Measurements from ENCODE around the gene DENND1C.

DNA sequence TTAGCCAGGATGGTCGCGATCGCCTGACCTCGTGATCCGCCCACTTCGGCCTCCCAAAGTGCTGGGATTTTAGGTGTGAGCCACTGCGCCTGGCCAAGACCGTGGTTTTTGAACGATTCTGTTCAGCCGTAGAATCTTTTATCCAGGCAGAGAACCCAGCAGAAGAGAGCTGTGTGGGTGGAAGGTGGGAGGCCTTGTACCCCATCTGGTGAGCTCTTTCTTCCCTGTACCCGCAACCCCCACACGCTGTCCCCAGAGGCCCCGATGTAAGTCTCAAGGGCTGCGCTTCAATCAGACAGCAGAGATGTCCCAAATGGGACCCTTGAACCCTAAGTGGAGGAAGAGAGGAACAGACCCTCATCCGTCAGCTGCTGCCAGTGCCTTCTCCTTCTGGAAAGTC is 25.7 kb downstream of the DENND1C start:
- TF ChIP-seq EZH2 (IDR thresholded peaks at IDR 0.05; ENCODE audit: low read length, missing control alignments) = no peak
- TF ChIP-seq, protein P1, sequence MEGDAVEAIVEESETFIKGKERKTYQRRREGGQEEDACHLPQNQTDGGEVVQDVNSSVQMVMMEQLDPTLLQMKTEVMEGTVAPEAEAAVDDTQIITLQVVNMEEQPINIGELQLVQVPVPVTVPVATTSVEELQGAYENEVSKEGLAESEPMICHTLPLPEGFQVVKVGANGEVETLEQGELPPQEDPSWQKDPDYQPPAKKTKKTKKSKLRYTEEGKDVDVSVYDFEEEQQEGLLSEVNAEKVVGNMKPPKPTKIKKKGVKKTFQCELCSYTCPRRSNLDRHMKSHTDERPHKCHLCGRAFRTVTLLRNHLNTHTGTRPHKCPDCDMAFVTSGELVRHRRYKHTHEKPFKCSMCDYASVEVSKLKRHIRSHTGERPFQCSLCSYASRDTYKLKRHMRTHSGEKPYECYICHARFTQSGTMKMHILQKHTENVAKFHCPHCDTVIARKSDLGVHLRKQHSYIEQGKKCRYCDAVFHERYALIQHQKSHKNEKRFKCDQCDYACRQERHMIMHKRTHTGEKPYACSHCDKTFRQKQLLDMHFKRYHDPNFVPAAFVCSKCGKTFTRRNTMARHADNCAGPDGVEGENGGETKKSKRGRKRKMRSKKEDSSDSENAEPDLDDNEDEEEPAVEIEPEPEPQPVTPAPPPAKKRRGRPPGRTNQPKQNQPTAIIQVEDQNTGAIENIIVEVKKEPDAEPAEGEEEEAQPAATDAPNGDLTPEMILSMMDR (conservative IDR thresholded peaks at IDR 0.05 in 1 of 2, IDR thresholded peaks at IDR 0.05 in 1 of 2; ENCODE audit: low read depth in 1 of 2, low read length in 2 of 2) = no peak
